Activated naive CD8-positive, alpha-beta T cell treated with anti-CD3 and anti-CD28 coated beads, Interleukin-2, amount 10 ng/mL, durations not matched to agents 7 days and 5 days (primary cell): Measurements from ENCODE around the gene ETFRF1. TPM values are rescaled to one million over a fixed set of nuclear protein-coding genes. Genes with fewer than 3 reads are reported as not detected.

ENCODE experiments used
- ATAC-seq: fragments of 150-1000 bp; cut with Tn5 transposase; one replicate; pipeline ENCODE4 v1.10.0; 2021; ENCODE audit warnings: low read depth, moderate library complexity
- POLR2A ChIA-PET: fragments of 350-600 bp; sonication (Branson Sonifier 250); formaldehyde crosslinking; loops from one replicate; lab custom pipeline; 2021; ENCODE audit warnings: antibody characterized with exemption; lab: Charles Lee
- DNase-seq: peaks from one replicate; pipeline ENCODE4 v3.0.0; 2021
- H3K27ac Mint-ChIP-seq: one replicate; pipeline ENCODE4 v1.8.0; 2022; ENCODE audit warnings: mild to moderate bottlenecking, mixed read lengths
- H3K27me3 Mint-ChIP-seq: one replicate; pipeline ENCODE4 v1.8.0; 2022; ENCODE audit warnings: mild to moderate bottlenecking, moderate library complexity, mixed read lengths
- H3K36me3 Mint-ChIP-seq: one replicate; pipeline ENCODE4 v1.8.0; 2021; ENCODE audit warnings: mild to moderate bottlenecking, mixed read lengths
- H3K4me1 Mint-ChIP-seq: one replicate; pipeline ENCODE4 v1.8.0; 2021; ENCODE audit warnings: mixed read lengths
- H3K4me3 Mint-ChIP-seq: one replicate; pipeline ENCODE4 v1.8.0; 2022; ENCODE audit warnings: mild to moderate bottlenecking, moderate library complexity, mixed read lengths
- H3K9me3 Mint-ChIP-seq: one replicate; pipeline ENCODE4 v1.8.0; 2021; ENCODE audit warnings: mixed read lengths
- total RNA-seq, 2 experiments: library from RNA; stranded (reverse); gene quantifications; one replicate each; pipeline ENCODE4 v1.2.3, GENCODE V29; 2021

ETFRF1 gene, protein sequence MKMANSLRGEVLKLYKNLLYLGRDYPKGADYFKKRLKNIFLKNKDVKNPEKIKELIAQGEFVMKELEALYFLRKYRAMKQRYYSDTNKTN
- total RNA-seq = 10 to 100 TPM; 16.2 to 17.9 TPM

DNA sequence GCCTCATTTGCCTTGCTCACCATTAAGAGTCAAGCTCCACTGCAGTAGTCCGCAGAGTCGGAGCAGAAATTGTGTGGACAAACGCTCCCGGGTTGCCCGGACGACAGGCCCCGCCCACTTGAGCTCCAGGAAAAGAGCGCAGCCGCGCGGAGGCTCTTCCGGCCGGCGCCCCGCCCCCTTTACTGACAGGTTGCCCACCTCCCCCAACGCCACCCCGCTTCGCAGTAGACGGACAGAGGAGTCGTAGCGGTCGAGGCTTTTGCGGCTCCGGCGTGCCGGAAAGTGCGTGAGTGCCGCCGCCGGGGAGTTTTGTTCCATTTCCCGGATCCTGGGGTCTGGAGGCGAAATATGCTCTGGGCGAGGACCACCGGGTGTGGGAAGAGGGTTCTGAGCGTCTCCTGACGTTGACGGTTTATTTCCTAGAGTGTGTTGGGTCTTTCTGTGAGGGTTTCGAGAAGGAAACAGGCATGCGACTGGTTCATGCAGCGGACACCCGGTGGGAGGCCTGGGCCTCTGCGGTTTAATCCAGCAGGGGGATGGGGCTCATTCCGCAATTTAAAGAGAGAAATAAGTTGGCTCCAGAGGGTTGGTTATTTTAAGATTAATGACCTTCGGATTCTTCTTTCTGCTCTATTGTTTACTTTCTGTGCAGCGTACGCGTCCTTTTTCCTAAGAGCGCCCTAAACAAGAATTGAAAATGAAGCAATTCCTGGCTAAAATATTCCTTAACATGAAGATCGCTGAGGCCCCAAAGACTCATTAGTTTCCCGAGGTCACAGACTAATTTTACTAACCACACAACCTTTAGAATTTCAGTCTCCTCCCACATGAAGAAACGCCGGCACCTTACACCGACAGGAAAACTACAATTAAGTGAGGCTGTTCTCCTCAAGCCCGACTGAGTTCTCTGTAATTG lies at the start of gene ETFRF1, which contains the start of gene DNAI7:
ETFRF1 (plus strand) TSS at position 182 of the 916 bp plus-strand sequence. CDS start 8,720 bp downstream, outside the sequence.
DNAI7 (minus strand) TSS at position 105 of the 916 bp plus-strand sequence; CDS start at position 23, 82 bp downstream.
- Mint-ChIP-seq H3K36me3 (peaks cover 5% of the 10 kb centered on the region), H3K4me1 (peaks cover 16% of the 10 kb centered on the region), H3K9me3 (no peaks in the 10 kb centered on the region), H3K27ac (peak within 1 kb of the TSS; percentile 93), H3K27me3 (peaks cover 2% of the 10 kb centered on the region), H3K4me3 (peak within 1 kb of the TSS; percentile 95)
- DNase-seq (peak; percentile 97), ATAC-seq (peak; percentile 96)
- POLR2A ChIA-PET = interaction anchor here (0.6 to 1.3 kb wide), 8 partner anchors 9 to 192 kb away, joined by 3 to 8 read pairs (median 4); partner anchors contain the start of gene KRAS

DNA sequence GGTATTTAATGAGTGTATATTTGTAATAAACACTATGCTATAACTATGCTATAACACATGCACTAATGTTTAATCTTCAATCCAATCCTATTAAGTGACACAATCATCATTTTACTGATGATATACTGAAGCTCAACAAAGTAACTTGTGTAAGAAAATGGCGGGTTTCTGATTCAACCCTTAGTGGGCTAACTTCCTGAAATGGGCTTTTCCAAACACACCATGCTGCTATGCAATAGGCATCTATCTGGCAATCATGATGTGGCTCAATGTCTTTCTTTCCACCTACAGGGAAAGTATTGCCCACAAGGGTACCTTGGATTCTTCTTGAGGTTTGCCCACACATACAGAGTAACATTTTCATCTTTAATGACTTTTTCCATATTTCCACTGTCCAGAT lies 48.4 kb upstream of the ETFRF1 start:
- Mint-ChIP-seq H3K4me3 (no peak overlapping the region), H3K27ac (no peak overlapping the region), H3K27me3 (no peaks in the 10 kb centered on the region), H3K36me3 (no peaks in the 10 kb centered on the region), H3K9me3 (no peaks in the 10 kb centered on the region), H3K4me1 (no peaks in the 10 kb centered on the region)
- ATAC-seq = no peak
- DNase-seq = no peak
- POLR2A ChIA-PET = no interaction called here

DNA sequence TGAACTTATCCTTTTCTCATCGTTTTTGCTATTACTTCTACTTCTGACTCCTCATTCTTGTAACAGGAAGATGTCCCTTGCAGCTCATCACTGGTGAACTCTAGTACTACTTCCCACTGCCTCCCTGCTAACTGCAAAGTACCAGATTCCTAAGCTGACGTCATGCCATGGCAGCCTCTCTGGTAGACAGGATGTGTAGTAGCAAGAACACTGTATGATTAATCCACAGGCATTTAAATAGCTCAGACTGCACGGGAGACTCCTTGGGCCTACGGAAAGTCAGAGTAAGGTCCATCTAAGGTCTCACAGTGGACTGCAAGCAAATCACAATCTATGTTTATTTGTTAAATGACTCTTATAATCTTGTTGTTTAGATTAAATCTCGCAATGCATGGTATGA lies 43.6 kb upstream of the ETFRF1 start:
- POLR2A ChIA-PET = interaction anchor here (0.7 kb wide), 1 partner anchor 11 kb away, joined by 3 read pairs; no protein-coding TSS in a partner anchor
- no peak for ATAC-seq
- H3K27ac Mint-ChIP-seq = no peak overlapping the region

DNA sequence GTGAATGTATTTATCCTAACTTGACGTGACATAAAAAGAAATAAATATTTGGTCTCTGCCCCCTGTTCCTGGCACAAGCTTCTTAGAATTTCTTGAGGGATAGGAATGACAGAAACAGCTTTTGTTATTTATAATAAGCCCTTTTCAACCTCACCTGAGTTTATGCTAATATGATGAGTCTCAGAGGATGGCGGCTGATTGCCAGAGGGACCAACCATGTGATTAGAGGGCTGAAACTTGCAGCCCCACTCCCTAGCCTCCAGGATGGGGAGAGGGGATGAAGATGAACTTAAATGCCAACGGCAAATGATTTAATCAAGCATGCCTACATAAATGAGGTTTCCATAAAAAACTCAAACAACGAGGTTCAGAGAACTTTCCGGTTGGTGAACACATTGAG lies 43.0 kb upstream of the ETFRF1 start:
- Mint-ChIP-seq H3K27ac (no peak overlapping the region), H3K27me3 (no peaks in the 10 kb centered on the region), H3K4me3 (no peak overlapping the region), H3K9me3 (no peaks in the 10 kb centered on the region), H3K36me3 (no peaks in the 10 kb centered on the region), H3K4me1 (peaks cover 5% of the 10 kb centered on the region)
- DNase-seq (no peak), ATAC-seq (no peak)
- POLR2A ChIA-PET = interaction anchor here (0.7 kb wide), 1 partner anchor 12 kb away, joined by 3 read pairs; no protein-coding TSS in a partner anchor

More for the DNA sequence above, 43.6 kb upstream of the ETFRF1 start:
- Mint-ChIP-seq H3K36me3 (no peaks in the 10 kb centered on the region), H3K27me3 (no peaks in the 10 kb centered on the region), H3K9me3 (no peaks in the 10 kb centered on the region), H3K4me1 (peaks cover 5% of the 10 kb centered on the region), H3K4me3 (no peak overlapping the region)
- DNase-seq = no peak

DNA sequence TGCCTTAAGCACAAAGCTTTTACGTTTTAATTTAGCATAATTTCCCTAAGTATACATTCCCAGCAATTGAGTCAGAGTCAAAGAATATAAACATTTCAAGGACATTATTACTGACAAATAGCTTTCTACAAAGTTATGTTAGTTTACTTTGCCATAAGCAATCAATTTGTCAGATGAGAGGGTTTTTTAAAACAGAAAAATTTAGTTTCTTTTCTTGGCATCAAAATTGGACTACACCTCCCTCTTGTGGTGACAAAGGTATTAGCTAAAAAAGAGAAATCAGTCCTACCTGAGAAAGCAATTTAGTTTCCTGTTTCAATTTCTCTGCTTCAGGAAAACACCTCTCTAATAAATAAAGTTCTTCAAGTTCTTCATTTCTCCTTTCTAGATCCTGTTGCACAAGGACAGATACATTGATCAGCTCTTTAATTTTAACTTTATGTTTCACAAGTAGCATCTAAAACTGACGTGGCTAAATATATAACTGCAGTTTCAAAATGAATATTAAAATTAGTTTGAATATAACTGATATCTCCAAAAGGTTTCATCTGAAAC lies 39.9 kb upstream of the ETFRF1 start:
- H3K27ac Mint-ChIP-seq = no peak overlapping the region
- peaks cover 5% of the 10 kb centered on the region for H3K4me1 Mint-ChIP-seq
- no peaks in the 10 kb centered on the region for H3K9me3 Mint-ChIP-seq
- H3K36me3 Mint-ChIP-seq = no peaks in the 10 kb centered on the region
- POLR2A ChIA-PET = interaction anchor here (1.3 to 1.5 kb wide), 2 partner anchors 100 to 104 kb away, joined by 3 to 7 read pairs; no protein-coding TSS in a partner anchor
- peaks cover 5% of the 10 kb centered on the region for H3K27me3 Mint-ChIP-seq
- H3K4me3 Mint-ChIP-seq = peak overlapping the region; percentile 54
- no peak for ATAC-seq
- no peak for DNase-seq

DNA sequence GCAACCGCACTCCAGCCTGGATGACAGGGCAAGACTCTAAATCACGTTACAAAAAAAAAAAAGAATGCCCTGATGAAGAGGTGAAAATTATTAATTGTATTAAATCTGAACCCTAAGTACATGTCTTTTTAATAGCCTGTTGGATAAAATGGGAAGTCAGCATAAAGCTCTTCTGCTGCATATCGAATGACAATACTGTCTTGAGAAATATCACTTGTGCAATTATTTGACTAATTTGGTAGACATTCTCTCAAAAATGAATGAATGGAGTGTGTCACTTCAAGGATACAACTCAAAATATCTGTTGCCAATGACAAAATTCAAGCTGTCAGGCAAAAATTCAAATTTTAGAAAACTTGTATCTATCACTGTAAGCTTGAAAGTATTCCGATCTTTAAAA lies 39.0 kb upstream of the ETFRF1 start:
- POLR2A ChIA-PET = interaction anchor here (0.8 to 1.5 kb wide), 2 partner anchors 101 to 231 kb away, joined by 3 read pairs; no protein-coding TSS in a partner anchor

DNA sequence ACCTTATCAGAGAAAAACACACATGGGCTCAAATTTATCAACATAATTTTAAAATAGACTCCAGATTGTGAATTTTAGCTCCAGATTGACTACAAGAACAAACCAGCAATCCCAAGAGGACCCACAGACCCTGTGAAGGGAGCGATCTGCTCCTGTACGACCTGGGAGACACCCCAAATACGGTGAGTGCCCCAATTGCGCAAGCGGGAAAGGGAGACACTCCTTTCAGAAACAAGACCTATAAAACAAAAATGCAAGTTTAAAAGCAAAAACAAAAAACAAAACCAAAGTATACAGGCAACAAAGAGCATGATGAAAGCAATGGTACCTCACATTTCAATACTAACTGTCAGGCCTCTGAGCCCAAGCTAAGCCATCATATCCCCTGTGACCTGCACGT lies 32.2 kb upstream of the ETFRF1 start:
- Mint-ChIP-seq H3K9me3 (no peaks in the 10 kb centered on the region), H3K4me1 (no peaks in the 10 kb centered on the region)
- POLR2A ChIA-PET = no interaction called here

More for the DNA sequence above, 39.0 kb upstream of the ETFRF1 start:
- Mint-ChIP-seq H3K9me3 (no peaks in the 10 kb centered on the region), H3K36me3 (peaks cover 1% of the 10 kb centered on the region), H3K4me3 (no peak overlapping the region), H3K27ac (no peak overlapping the region), H3K27me3 (peaks cover 10% of the 10 kb centered on the region), H3K4me1 (peaks cover 5% of the 10 kb centered on the region)
- DNase-seq = no peak
- no peak for ATAC-seq

DNA sequence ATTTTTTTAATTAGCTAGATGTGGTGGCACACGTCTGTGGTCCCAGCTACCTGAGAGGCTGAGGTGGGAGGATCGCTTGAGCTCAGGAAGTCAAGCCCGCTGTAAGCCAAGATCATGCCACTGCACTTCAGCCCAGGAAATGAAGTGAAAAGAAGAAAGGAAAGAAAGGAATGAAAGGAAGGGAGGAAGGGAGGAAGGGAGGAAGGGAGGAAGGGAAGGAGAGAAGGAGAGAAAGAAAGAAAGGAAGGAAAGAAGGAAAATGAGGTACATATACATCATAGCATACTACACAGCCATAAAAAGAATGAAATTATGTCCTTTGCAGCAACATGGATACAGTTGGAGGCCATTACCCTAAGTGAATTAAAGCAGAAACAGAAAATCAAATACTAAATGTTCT lies 12.3 kb upstream of the ETFRF1 start:
- DNase-seq = no peak
- no peak overlapping the region for H3K27ac Mint-ChIP-seq

More for the DNA sequence above, 32.2 kb upstream of the ETFRF1 start:
- peaks cover 1% of the 10 kb centered on the region for H3K36me3 Mint-ChIP-seq
- no peak overlapping the region for H3K4me3 Mint-ChIP-seq
- ATAC-seq (no peak), DNase-seq (no peak)
- H3K27ac Mint-ChIP-seq = no peak overlapping the region
- peaks cover 11% of the 10 kb centered on the region for H3K27me3 Mint-ChIP-seq

DNA sequence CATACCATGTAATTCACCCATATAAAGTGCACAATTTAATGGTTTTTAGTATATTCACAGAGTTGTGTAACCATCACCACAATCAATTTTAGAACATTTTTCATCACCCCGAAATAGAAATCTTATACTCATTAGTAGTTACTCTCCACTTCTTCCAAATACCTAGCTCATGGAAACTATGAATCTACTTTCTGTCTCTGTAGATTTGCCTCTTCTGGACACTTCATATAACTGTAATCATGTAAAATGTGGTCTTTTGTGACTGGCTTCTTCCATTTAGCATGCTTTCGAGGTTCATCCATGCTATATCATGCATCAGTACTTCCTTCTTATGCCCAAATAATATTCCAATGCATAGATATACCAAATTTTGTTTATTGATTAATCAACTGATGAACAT lies 10.9 kb upstream of the ETFRF1 start:
- DNase-seq (no peak), ATAC-seq (no peak)
- Mint-ChIP-seq H3K9me3 (peaks cover 3% of the 10 kb centered on the region), H3K36me3 (peaks cover 4% of the 10 kb centered on the region), H3K4me3 (no peak overlapping the region), H3K27me3 (peaks cover 2% of the 10 kb centered on the region), H3K27ac (no peak overlapping the region), H3K4me1 (peaks cover 17% of the 10 kb centered on the region)
- POLR2A ChIA-PET = no interaction called here

More for the DNA sequence above, 12.3 kb upstream of the ETFRF1 start:
- Mint-ChIP-seq H3K4me3 (no peak overlapping the region), H3K4me1 (peaks cover 16% of the 10 kb centered on the region), H3K9me3 (peaks cover 3% of the 10 kb centered on the region), H3K27me3 (peaks cover 2% of the 10 kb centered on the region), H3K36me3 (peaks cover 4% of the 10 kb centered on the region)
- ATAC-seq = no peak
- POLR2A ChIA-PET = no interaction called here

DNA sequence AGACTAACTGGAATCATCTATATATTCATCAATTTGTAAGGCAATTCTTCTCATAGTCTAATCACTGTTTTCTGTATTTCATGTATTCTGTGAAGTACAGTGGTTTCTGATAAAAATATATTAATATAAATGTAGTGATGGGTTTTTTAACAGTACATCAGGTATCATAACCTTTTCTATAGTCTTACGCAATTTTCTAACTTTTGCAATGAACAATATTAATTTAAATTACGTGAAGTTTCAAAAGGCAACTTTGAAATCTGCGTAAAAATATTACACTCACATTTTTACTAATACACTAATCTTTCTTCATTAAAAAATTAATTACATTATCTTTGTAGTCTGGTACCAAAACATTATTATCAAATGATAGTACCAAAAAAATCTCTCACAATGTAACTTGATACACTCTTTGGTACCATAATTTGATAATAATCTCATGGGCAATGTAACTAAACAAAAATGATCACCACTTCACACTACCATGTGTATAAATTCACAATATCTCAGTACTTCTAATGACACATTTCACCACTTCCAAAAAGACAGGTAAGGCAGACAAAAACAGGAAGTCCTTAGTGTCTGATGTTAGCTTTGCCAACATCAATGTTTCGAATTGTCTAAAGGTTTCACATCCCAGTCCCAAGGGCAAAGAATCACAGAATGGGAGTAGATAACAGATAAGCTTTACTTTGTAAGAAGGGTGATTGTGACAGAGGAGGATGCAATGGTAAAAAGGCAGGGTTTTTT lies 8.8 kb upstream of the ETFRF1 start:
- POLR2A ChIA-PET = interaction anchor here (0.6 kb wide), 1 partner anchor 9 kb away, joined by 3 read pairs; the partner anchor contains the start of genes DNAI7 and ETFRF1
- no peaks in the 10 kb centered on the region for H3K27me3 Mint-ChIP-seq
- no peaks in the 10 kb centered on the region for H3K9me3 Mint-ChIP-seq
- peak; percentile 38 for ATAC-seq
- peak overlapping the region; percentile 74 for H3K4me3 Mint-ChIP-seq
- H3K27ac Mint-ChIP-seq = peak overlapping the region; percentile 86
- no peaks in the 10 kb centered on the region for H3K36me3 Mint-ChIP-seq
- no peak for DNase-seq
- peaks cover 17% of the 10 kb centered on the region for H3K4me1 Mint-ChIP-seq

DNA sequence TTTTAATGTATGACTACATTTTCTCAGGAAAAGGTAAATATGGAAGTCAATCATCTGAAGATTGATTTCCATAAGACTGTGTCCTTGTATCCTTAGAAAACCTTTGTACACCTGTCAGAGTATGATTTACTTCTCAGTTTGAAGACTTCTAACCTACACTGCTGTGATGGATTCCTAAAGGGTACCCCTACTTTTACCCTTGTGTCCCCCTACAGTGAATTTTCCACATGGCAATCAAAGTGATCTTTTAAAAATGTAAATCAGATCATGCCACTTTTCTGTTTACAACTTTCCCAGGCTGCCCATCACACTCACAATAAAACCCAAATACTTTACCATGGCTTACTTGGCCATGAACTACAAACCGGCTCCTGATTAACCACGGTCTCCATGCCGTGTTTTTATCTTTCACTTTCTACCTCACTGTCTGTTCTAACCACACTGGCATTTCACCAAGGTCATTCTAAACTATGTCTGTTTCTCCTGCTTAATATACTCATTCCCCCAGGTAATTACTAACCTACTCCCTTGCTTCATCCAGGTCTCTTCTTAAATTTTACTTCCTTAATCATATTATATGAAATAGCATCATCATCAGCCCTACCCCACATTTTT lies 8.1 kb upstream of the ETFRF1 start:
- ATAC-seq = peak; percentile 79
- POLR2A ChIA-PET = no interaction called here
- peak overlapping the region; percentile 74 for H3K4me3 Mint-ChIP-seq
- no peaks in the 10 kb centered on the region for H3K36me3 Mint-ChIP-seq
- H3K9me3 Mint-ChIP-seq = no peaks in the 10 kb centered on the region
- H3K27ac Mint-ChIP-seq = peak overlapping the region; percentile 86
- H3K4me1 Mint-ChIP-seq = peaks cover 17% of the 10 kb centered on the region
- H3K27me3 Mint-ChIP-seq = no peaks in the 10 kb centered on the region
- DNase-seq = no peak

DNA sequence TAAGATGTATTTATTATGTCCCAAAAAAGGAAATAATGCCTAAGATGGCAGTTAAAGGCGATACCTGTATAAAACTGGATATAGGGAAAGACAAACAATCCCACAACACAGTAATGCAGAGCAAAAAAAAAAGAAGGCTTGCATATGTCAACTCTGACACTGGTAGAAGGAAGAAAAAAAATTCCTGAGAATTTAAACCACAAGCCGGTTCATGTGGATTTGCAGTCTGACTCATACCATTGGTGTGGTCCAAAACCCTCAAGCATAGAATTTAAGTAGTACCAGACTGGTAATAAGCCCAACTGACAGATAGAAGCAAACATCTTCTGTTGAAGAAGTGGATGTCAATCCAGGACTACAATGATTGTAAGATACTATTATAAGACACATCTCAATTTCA lies 7.3 kb upstream of the ETFRF1 start:
- Mint-ChIP-seq H3K4me1 (peaks cover 15% of the 10 kb centered on the region), H3K27me3 (peaks cover 2% of the 10 kb centered on the region), H3K9me3 (no peaks in the 10 kb centered on the region), H3K27ac (no peak overlapping the region), H3K4me3 (no peak overlapping the region), H3K36me3 (no peaks in the 10 kb centered on the region)
- no peak for ATAC-seq
- no peak for DNase-seq
- POLR2A ChIA-PET = no interaction called here
